ENCODE results near the gene CDH4.

Gene CDH4

DNA sequence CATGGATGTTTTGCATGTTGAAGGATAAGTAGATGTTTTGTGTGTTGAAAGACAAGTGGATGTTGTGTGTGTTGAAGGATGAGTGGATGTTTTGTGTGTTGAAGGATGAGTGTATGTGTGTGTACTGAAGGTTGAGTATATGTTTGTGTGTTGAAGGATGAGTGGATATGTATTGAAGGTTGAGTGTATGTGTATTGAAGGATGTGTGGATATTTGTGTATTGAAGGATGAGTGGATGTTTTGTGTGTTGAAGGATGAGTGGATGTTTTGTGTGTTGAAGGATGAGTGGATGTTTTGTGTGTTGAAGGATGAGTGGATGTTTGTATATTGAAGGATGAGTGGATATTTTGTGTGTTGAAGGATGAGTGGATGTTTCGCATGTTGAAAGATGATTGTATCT is 325.0 kb downstream of the CDH4 start:
- Histone ChIP-seq H3K4me3 (ENCODE audit: low read depth in 1 of 2, low read length in 2 of 2) (no peak overlapping the region), H3K36me3 (ENCODE audit: control insufficient read depth in 1 of 2, insufficient read depth in 2 of 2, low read length in 2 of 2) (no peaks in the 10 kb centered on the region), H3K27me3 (ENCODE audit: control insufficient read depth in 1 of 2, insufficient read depth in 2 of 2, low read length in 2 of 2) (no peaks in the 10 kb centered on the region), H3K9me3 (ENCODE audit: control insufficient read depth in 1 of 2, low read length in 2 of 2) (no peaks in the 10 kb centered on the region), H3K9ac (ENCODE audit: low read depth in 1 of 2, low read length in 2 of 2) (no peak overlapping the region), H3K27ac (ENCODE audit: low read depth, low read length) (no peak overlapping the region), H3K4me1 (ENCODE audit: control insufficient read depth in 1 of 2, insufficient read depth in 2 of 2, low read length in 2 of 2) (no peaks in the 10 kb centered on the region)

DNA sequence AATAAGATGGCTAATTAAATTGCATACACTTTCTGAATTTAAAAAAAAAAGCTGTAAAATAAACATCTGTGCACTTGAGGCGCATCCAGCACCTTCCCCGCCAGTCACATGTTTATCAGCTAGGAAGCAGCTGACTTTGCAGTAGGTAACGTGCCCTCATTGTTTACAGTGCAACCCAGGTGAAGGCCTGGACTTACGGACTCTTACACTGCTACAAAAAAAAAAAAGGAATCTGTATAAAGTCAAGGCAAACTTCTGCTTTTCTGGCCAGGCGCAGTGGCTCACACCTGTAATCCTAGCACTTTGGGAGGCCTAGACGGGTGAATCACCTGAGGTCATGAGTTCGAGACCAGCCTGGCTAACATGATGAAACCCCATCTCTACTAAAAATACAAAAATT is 327.8 kb downstream of the CDH4 start:
- Histone ChIP-seq H3K4me3 (ENCODE audit: low read depth in 1 of 2, low read length in 2 of 2) (no peak overlapping the region), H3K27ac (ENCODE audit: low read depth, low read length) (no peak overlapping the region), H3K36me3 (ENCODE audit: control insufficient read depth in 1 of 2, insufficient read depth in 2 of 2, low read length in 2 of 2) (no peaks in the 10 kb centered on the region), H3K9ac (ENCODE audit: low read depth in 1 of 2, low read length in 2 of 2) (no peak overlapping the region), H3K27me3 (ENCODE audit: control insufficient read depth in 1 of 2, insufficient read depth in 2 of 2, low read length in 2 of 2) (no peaks in the 10 kb centered on the region), H3K4me1 (ENCODE audit: control insufficient read depth in 1 of 2, insufficient read depth in 2 of 2, low read length in 2 of 2) (no peaks in the 10 kb centered on the region), H3K9me3 (ENCODE audit: control insufficient read depth in 1 of 2, low read length in 2 of 2) (no peaks in the 10 kb centered on the region)

- Histone ChIP-seq H3K4me1 (ENCODE audit: control insufficient read depth in 1 of 2, insufficient read depth in 2 of 2, low read length in 2 of 2) (no peaks in the 10 kb centered on the region), H3K27ac (ENCODE audit: low read depth, low read length) (no peak overlapping the region), H3K36me3 (ENCODE audit: control insufficient read depth in 1 of 2, insufficient read depth in 2 of 2, low read length in 2 of 2) (no peaks in the 10 kb centered on the region), H3K9me3 (ENCODE audit: control insufficient read depth in 1 of 2, low read length in 2 of 2) (no peaks in the 10 kb centered on the region), H3K4me3 (ENCODE audit: low read depth in 1 of 2, low read length in 2 of 2) (no peak overlapping the region), H3K27me3 (ENCODE audit: control insufficient read depth in 1 of 2, insufficient read depth in 2 of 2, low read length in 2 of 2) (no peaks in the 10 kb centered on the region), H3K9ac (ENCODE audit: low read depth in 1 of 2, low read length in 2 of 2) (no peak overlapping the region)
Measured at GRCh38 chr20:61580958-61581824, 329.1 kb downstream of the CDH4 start.

DNA sequence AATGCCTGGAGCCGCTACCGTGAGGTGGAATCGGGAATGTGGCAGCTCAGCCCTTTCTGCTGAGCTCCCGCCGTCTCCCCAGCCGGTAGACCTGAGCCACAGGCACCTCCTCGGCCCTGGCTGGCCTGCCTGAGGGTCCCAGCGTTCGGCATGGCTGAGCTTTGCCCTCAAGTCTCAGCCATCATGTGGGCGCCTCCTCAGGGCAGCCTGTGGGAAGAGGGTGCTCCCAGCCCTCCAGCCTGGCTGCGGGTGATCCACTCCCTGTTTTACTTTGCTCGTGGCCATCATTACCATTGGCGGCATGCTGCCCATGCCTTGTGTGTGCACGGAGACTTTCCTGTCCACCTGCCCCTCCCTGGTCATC is 329.7 kb downstream of the CDH4 start:
- no peaks in the 10 kb centered on the region for H3K27me3 ChIP-seq (ENCODE audit: control insufficient read depth in 1 of 2, insufficient read depth in 2 of 2, low read length in 2 of 2)
- no peaks in the 10 kb centered on the region for H3K9me3 ChIP-seq (ENCODE audit: control insufficient read depth in 1 of 2, low read length in 2 of 2)
- no peak overlapping the region for H3K9ac ChIP-seq (ENCODE audit: low read depth in 1 of 2, low read length in 2 of 2)
- no peak overlapping the region for H3K4me3 ChIP-seq (ENCODE audit: low read depth in 1 of 2, low read length in 2 of 2)
- no peak overlapping the region for H3K27ac ChIP-seq (ENCODE audit: low read depth, low read length)
- no peaks in the 10 kb centered on the region for H3K36me3 ChIP-seq (ENCODE audit: control insufficient read depth in 1 of 2, insufficient read depth in 2 of 2, low read length in 2 of 2)
- H3K4me1 ChIP-seq (ENCODE audit: control insufficient read depth in 1 of 2, insufficient read depth in 2 of 2, low read length in 2 of 2) = no peaks in the 10 kb centered on the region

GRCh38 chr20:61582196-61582923 is 330.3 kb downstream of the CDH4 start:
- H3K27me3 ChIP-seq (ENCODE audit: control insufficient read depth in 1 of 2, insufficient read depth in 2 of 2, low read length in 2 of 2) = no peaks in the 10 kb centered on the region
- no peak overlapping the region for H3K9ac ChIP-seq (ENCODE audit: low read depth in 1 of 2, low read length in 2 of 2)
- no peaks in the 10 kb centered on the region for H3K9me3 ChIP-seq (ENCODE audit: control insufficient read depth in 1 of 2, low read length in 2 of 2)
- H3K4me1 ChIP-seq (ENCODE audit: control insufficient read depth in 1 of 2, insufficient read depth in 2 of 2, low read length in 2 of 2) = no peaks in the 10 kb centered on the region
- H3K36me3 ChIP-seq (ENCODE audit: control insufficient read depth in 1 of 2, insufficient read depth in 2 of 2, low read length in 2 of 2) = no peaks in the 10 kb centered on the region
- no peak overlapping the region for H3K27ac ChIP-seq (ENCODE audit: low read depth, low read length)
- no peak overlapping the region for H3K4me3 ChIP-seq (ENCODE audit: low read depth in 1 of 2, low read length in 2 of 2)

DNA sequence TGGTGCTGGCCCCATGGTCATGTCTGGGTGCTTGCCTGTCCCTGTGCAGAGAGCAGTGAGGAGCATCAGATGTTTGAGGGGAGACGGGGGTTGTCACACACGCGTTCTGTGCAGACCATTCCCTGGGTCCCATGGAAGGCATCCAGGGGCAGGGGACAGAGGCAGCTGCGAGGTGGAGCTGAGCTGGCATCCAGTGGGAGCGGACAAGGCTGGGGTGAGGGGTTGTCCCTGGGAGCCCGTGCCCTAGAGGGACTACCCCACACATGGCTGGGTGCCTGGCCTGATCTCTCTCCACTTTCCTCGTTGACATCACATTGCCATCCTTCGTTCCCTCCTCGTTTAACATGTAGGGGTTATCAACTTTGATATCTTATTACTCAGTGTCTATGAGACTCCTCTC is 331.3 kb downstream of the CDH4 start:
- Histone ChIP-seq H3K27ac (ENCODE audit: low read depth, low read length) (no peak overlapping the region), H3K9me3 (ENCODE audit: control insufficient read depth in 1 of 2, low read length in 2 of 2) (no peaks in the 10 kb centered on the region), H3K9ac (ENCODE audit: low read depth in 1 of 2, low read length in 2 of 2) (no peak overlapping the region), H3K36me3 (ENCODE audit: control insufficient read depth in 1 of 2, insufficient read depth in 2 of 2, low read length in 2 of 2) (no peaks in the 10 kb centered on the region), H3K4me1 (ENCODE audit: control insufficient read depth in 1 of 2, insufficient read depth in 2 of 2, low read length in 2 of 2) (no peaks in the 10 kb centered on the region), H3K27me3 (ENCODE audit: control insufficient read depth in 1 of 2, insufficient read depth in 2 of 2, low read length in 2 of 2) (no peaks in the 10 kb centered on the region), H3K4me3 (ENCODE audit: low read depth in 1 of 2, low read length in 2 of 2) (no peak overlapping the region)

DNA sequence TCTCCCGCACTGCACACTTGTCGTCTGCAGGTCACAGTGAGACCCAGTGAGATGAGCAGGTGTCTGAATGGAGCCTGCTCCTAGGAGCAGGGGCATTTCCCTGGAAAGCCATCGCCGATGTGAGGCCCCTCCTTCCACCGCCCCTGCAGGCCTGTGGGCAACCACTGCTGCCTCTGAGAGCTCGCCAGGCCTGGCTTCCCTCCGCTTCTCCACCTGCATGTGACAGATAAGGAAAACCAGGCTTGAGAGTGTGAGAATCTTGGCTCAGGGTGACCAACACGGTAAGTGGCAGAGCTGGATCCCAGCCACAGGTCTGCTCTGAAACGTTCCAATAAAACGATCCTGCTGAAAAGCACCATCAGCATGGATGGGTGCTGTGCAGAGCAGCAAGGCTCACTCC is 332.8 kb downstream of the CDH4 start:
- Histone ChIP-seq H3K9me3 (ENCODE audit: control insufficient read depth in 1 of 2, low read length in 2 of 2) (no peaks in the 10 kb centered on the region), H3K4me1 (ENCODE audit: control insufficient read depth in 1 of 2, insufficient read depth in 2 of 2, low read length in 2 of 2) (peaks cover 0 to 3% of the 10 kb centered on the region in 2 donors), H3K27me3 (ENCODE audit: control insufficient read depth in 1 of 2, insufficient read depth in 2 of 2, low read length in 2 of 2) (no peaks in the 10 kb centered on the region), H3K9ac (ENCODE audit: low read depth in 1 of 2, low read length in 2 of 2) (no peak overlapping the region), H3K27ac (ENCODE audit: low read depth, low read length) (no peak overlapping the region), H3K36me3 (ENCODE audit: control insufficient read depth in 1 of 2, insufficient read depth in 2 of 2, low read length in 2 of 2) (no peaks in the 10 kb centered on the region), H3K4me3 (ENCODE audit: low read depth in 1 of 2, low read length in 2 of 2) (no peak overlapping the region)

DNA sequence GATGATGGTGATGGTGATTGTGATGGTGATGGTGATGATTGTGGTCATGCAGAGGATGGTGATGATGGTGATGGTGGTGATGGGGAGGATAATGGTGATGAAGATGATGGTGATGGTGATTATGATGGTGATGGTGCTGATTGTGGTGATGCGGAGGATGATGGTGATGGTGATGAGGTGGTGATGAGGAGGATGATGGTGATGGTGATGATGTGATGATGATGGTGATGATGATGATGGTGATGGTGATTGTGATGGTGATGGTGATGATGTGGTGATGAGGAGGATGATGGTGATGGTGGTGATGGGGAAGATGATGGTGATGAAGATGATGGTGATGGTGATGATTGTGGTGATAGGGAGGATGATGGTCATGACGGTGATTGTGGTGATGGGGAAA is 333.7 kb downstream of the CDH4 start:
- no peaks in the 10 kb centered on the region for H3K9me3 ChIP-seq (ENCODE audit: control insufficient read depth in 1 of 2, low read length in 2 of 2)
- peaks cover 0 to 3% of the 10 kb centered on the region in 2 donors for H3K4me1 ChIP-seq (ENCODE audit: control insufficient read depth in 1 of 2, insufficient read depth in 2 of 2, low read length in 2 of 2)
- no peaks in the 10 kb centered on the region for H3K27me3 ChIP-seq (ENCODE audit: control insufficient read depth in 1 of 2, insufficient read depth in 2 of 2, low read length in 2 of 2)
- H3K9ac ChIP-seq (ENCODE audit: low read depth in 1 of 2, low read length in 2 of 2) = no peak overlapping the region
- H3K27ac ChIP-seq (ENCODE audit: low read depth, low read length) = no peak overlapping the region
- no peaks in the 10 kb centered on the region for H3K36me3 ChIP-seq (ENCODE audit: control insufficient read depth in 1 of 2, insufficient read depth in 2 of 2, low read length in 2 of 2)
- no peak overlapping the region for H3K4me3 ChIP-seq (ENCODE audit: low read depth in 1 of 2, low read length in 2 of 2)

DNA sequence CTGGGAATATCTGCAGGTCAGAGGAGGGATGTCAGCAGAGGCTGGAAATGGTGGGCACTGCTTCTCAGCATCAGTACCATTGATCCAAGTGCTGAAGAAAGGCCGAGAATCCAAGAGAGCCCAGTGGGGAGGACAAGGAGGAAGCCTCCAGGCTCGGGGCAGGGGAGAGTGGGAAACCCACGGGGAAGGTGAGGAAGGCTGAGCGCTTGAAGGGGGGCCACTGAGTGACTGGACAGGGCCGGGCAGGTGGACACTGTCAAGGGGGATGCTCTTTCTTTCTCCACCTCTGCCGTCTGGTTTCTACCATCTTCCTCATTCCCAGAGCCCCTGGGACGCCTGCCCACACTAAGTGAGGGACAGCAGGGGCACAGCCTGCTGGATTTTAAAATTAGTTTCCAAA is 335.0 kb downstream of the CDH4 start:
- Histone ChIP-seq H3K9ac (ENCODE audit: low read depth in 1 of 2, low read length in 2 of 2) (no peak overlapping the region), H3K9me3 (ENCODE audit: control insufficient read depth in 1 of 2, low read length in 2 of 2) (peaks cover 0 to 6% of the 10 kb centered on the region in 2 donors), H3K27me3 (ENCODE audit: control insufficient read depth in 1 of 2, insufficient read depth in 2 of 2, low read length in 2 of 2) (no peaks in the 10 kb centered on the region), H3K27ac (ENCODE audit: low read depth, low read length) (no peak overlapping the region), H3K4me1 (ENCODE audit: control insufficient read depth in 1 of 2, insufficient read depth in 2 of 2, low read length in 2 of 2) (peaks cover 0 to 3% of the 10 kb centered on the region in 2 donors), H3K4me3 (ENCODE audit: low read depth in 1 of 2, low read length in 2 of 2) (no peak overlapping the region), H3K36me3 (ENCODE audit: control insufficient read depth in 1 of 2, insufficient read depth in 2 of 2, low read length in 2 of 2) (no peaks in the 10 kb centered on the region)

- H3K27me3 ChIP-seq (ENCODE audit: control insufficient read depth in 1 of 2, insufficient read depth in 2 of 2, low read length in 2 of 2) = no peaks in the 10 kb centered on the region
- H3K27ac ChIP-seq (ENCODE audit: low read depth, low read length) = no peak overlapping the region
- H3K9ac ChIP-seq (ENCODE audit: low read depth in 1 of 2, low read length in 2 of 2) = no peak overlapping the region
- H3K36me3 ChIP-seq (ENCODE audit: control insufficient read depth in 1 of 2, insufficient read depth in 2 of 2, low read length in 2 of 2) = no peaks in the 10 kb centered on the region
- peaks cover 0 to 3% of the 10 kb centered on the region in 2 donors for H3K4me1 ChIP-seq (ENCODE audit: control insufficient read depth in 1 of 2, insufficient read depth in 2 of 2, low read length in 2 of 2)
- peaks cover under 1 to 6% of the 10 kb centered on the region in 2 donors for H3K9me3 ChIP-seq (ENCODE audit: control insufficient read depth in 1 of 2, low read length in 2 of 2)
- H3K4me3 ChIP-seq (ENCODE audit: low read depth in 1 of 2, low read length in 2 of 2) = no peak overlapping the region
Measured at GRCh38 chr20:61587681-61588289, 335.7 kb downstream of the CDH4 start.
